Loucy (cell line): ENCODE results near the gene BEND5.

Source experiments
- H2AFZ ChIP-seq: fragments of 200-600 bp; sonication (generic); 2 replicates; pipeline ENCODE4 v1.6.0; 2016; ENCODE audit warnings: antibody characterized with exemption, mild to moderate bottlenecking, low read length, moderate library complexity
- H3F3A ChIP-seq: fragments of 200-600 bp; 2 replicates; pipeline ENCODE4 v1.6.0; 2016; ENCODE audit warnings: antibody characterized with exemption, low read depth, mild to moderate bottlenecking
- H3K27me3 ChIP-seq: fragments of 200-600 bp; sonication (generic); 2 replicates; pipeline ENCODE4 v1.6.1; 2014; ENCODE audit warnings: low read length, mild to moderate bottlenecking; ENCODE audit not compliant: insufficient read depth, poor library complexity, severe bottlenecking
- H3K36me3 ChIP-seq: fragments of 200-600 bp; sonication (generic); 2 replicates; pipeline ENCODE4 v1.6.1; 2016; ENCODE audit warnings: low read length; ENCODE audit not compliant: insufficient read depth
- H3K4me1 ChIP-seq: fragments of 200-600 bp; sonication (generic); 2 replicates; pipeline ENCODE4 v1.5.1; 2014; ENCODE audit warnings: low read length, mild to moderate bottlenecking; ENCODE audit not compliant: insufficient read depth, poor library complexity, severe bottlenecking
- H3K4me2 ChIP-seq: fragments of 200-600 bp; sonication (generic); 2 replicates; pipeline ENCODE4 v1.6.0; 2014; ENCODE audit warnings: antibody characterized with exemption, low read length, low read depth, mild to moderate bottlenecking; ENCODE audit not compliant: poor library complexity, severe bottlenecking
- H3K4me3 ChIP-seq: fragments of 200-600 bp; sonication (generic); 2 replicates; pipeline ENCODE4 v1.5.1; 2014; ENCODE audit warnings: low read length, mild to moderate bottlenecking, mixed read lengths; ENCODE audit not compliant: poor library complexity, severe bottlenecking
- H3K79me2 ChIP-seq: fragments of 200-600 bp; sonication (generic); 2 replicates; pipeline ENCODE4 v1.6.1; 2014; ENCODE audit warnings: low read length; ENCODE audit not compliant: insufficient read depth
- H3K9ac ChIP-seq: fragments of 200-600 bp; sonication (generic); 2 replicates; pipeline ENCODE4 v1.6.0; 2014; ENCODE audit warnings: mild to moderate bottlenecking, low read depth, low read length, moderate library complexity; ENCODE audit not compliant: poor library complexity, severe bottlenecking
- H3K9me2 ChIP-seq: fragments of 200-600 bp; sonication (generic); replicated peaks from 2 replicates; pipeline ENCODE4 v1.6.1; 2016; ENCODE audit warnings: low read depth, low read length, mixed read lengths
- H3K9me3 ChIP-seq: fragments of 200-600 bp; sonication (generic); 2 replicates; pipeline ENCODE4 v1.6.1; 2014; ENCODE audit warnings: mild to moderate bottlenecking, antibody characterized with exemption, low read length, low read depth; ENCODE audit not compliant: insufficient read depth
- H4K20me1 ChIP-seq: fragments of 200-600 bp; sonication (generic); 2 replicates; pipeline ENCODE4 v1.6.0; 2014; ENCODE audit warnings: antibody characterized with exemption, low read length, mild to moderate bottlenecking; ENCODE audit not compliant: insufficient read depth, poor library complexity, severe bottlenecking
- CTCF ChIP-seq: fragments of 200-600 bp; sonication (generic); conservative IDR thresholded peaks from 2 replicates; pipeline ENCODE4 v1.5.1; 2014; ENCODE audit warnings: mild to moderate bottlenecking, antibody characterized with exemption, low read length
- EZH2phosphoT487 ChIP-seq: fragments of 200-600 bp; IDR thresholded peaks from 2 replicates; pipeline ENCODE4 v1.6.1; 2018; ENCODE audit warnings: antibody characterized with exemption, mild to moderate bottlenecking, moderate library complexity, borderline replicate concordance

BEND5 gene

GRCh38 chr1:48772211-48772610, 4.5 kb downstream of the BEND5 start:
- peaks cover 3% of the 10 kb centered on the region; the same call in 1 of the 2 replicates for H3K36me3 ChIP-seq
- H3K9ac ChIP-seq, result peak overlapping the region; percentile 23
- peaks cover 75% of the 10 kb centered on the region for H3K4me1 ChIP-seq
- H3F3A ChIP-seq, result no peaks in the 10 kb centered on the region
- H3K9me3 ChIP-seq, result no peaks in the 10 kb centered on the region
- H3K79me2 ChIP-seq, result peaks cover 98% of the 10 kb centered on the region
- no peaks in the 10 kb centered on the region for H3K27me3 ChIP-seq
- no peak overlapping the region for H2AFZ ChIP-seq
- H3K9me2 ChIP-seq, result no peaks in the 10 kb centered on the region
- peak overlapping the region; percentile 91 for H3K4me2 ChIP-seq
- peak overlapping the region; percentile 95 for H3K4me3 ChIP-seq
- peaks cover 74% of the 10 kb centered on the region for H4K20me1 ChIP-seq
- TF ChIP-seq CTCF, result no peak
- TF ChIP-seq EZH2phosphoT487, result no peak

DNA sequence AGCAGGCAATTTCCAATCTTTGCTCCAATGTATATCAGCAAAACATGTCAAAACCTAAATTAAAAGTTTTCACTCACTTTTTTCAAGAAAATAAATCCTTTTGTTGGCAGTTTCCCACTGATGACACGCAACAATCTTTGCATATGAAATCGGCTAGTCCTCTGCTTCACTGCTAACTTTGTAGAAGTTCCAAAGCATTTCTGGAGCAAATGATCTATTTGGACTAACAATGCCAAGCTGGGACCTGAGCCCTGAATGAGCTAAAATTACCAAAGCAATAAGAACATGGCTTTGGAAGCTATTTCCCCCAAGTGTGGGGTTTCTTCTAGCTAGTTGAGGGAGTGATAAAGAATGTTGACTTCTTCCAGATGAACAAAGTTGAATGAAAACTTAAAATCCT, 5.1 kb downstream of the BEND5 start:
- peaks cover 9% of the 10 kb centered on the region; the same call in 1 of the 2 replicates for H3K36me3 ChIP-seq
- H3K9me3 ChIP-seq, result no peaks in the 10 kb centered on the region
- H3K4me1 ChIP-seq, result peaks cover 80% of the 10 kb centered on the region
- peak overlapping the region; percentile 23 for H3K9ac ChIP-seq
- H3K27me3 ChIP-seq, result no peaks in the 10 kb centered on the region
- H2AFZ ChIP-seq, result no peak overlapping the region
- H3K79me2 ChIP-seq, result peaks cover 100% of the 10 kb centered on the region
- H3K4me3 ChIP-seq, result peak overlapping the region; percentile 95
- H3K9me2 ChIP-seq, result no peaks in the 10 kb centered on the region
- peaks cover 78% of the 10 kb centered on the region for H4K20me1 ChIP-seq
- TF ChIP-seq CTCF (no peak), EZH2phosphoT487 (no peak)
- no peaks in the 10 kb centered on the region for H3F3A ChIP-seq
- peak overlapping the region; percentile 91 for H3K4me2 ChIP-seq

- Histone ChIP-seq H3F3A (no peaks in the 10 kb centered on the region), H3K4me2 (peak overlapping the region; percentile 91)
These were observed 8.6 kb downstream of the BEND5 start for GRCh38 chr1:48767975-48768510.

More at GRCh38 chr1:48767975-48768510, 8.6 kb downstream of the BEND5 start:
- TF ChIP-seq EZH2phosphoT487 (no peak), CTCF (no peak)
- Histone ChIP-seq H3K27me3 (no peaks in the 10 kb centered on the region), H3K79me2 (peaks cover 100% of the 10 kb centered on the region), H3K4me1 (peaks cover 54% of the 10 kb centered on the region), H3K9ac (peak overlapping the region; percentile 45), H3K9me3 (no peaks in the 10 kb centered on the region), H2AFZ (no peak overlapping the region), H3K4me3 (peak overlapping the region; percentile 95), H4K20me1 (peaks cover 68% of the 10 kb centered on the region), H3K9me2 (no peaks in the 10 kb centered on the region), H3K36me3 (peaks cover 23% of the 10 kb centered on the region; the same call in 1 of the 2 replicates)
